GM18867 (cell line): ENCODE measurements around the gene GJA3.

Experiments
- ATAC-seq: cut with Tn5 transposase; IDR thresholded peaks from one replicate; pipeline ENCODE4 v1.9.1; 2021; ENCODE audit warnings: mild to moderate bottlenecking, moderate library complexity; ENCODE audit not compliant: unreplicated experiment

Gene GJA3

GRCh38 chr13:20099319-20099718 lies 61.5 kb downstream of the GJA3 start:
- no peak for ATAC-seq

- ATAC-seq, result no peak
Observed at GRCh38 chr13:20093951-20094350, 66.9 kb downstream of the GJA3 start.

GRCh38 chr13:20090349-20090748 lies 70.5 kb downstream of the GJA3 start:
- no peak for ATAC-seq
